HG02981 (cell line): ENCODE results near the gene CLCN6.
A peak's percentile ranks its signal among the peaks of the same experiment; 100 is the strongest.

Source experiments
- ATAC-seq: cut with Tn5 transposase; IDR thresholded peaks from one replicate; pipeline ENCODE4 v1.9.1; 2021; ENCODE audit warnings: mild to moderate bottlenecking, moderate library complexity; ENCODE audit not compliant: unreplicated experiment

The CLCN6 gene, protein sequence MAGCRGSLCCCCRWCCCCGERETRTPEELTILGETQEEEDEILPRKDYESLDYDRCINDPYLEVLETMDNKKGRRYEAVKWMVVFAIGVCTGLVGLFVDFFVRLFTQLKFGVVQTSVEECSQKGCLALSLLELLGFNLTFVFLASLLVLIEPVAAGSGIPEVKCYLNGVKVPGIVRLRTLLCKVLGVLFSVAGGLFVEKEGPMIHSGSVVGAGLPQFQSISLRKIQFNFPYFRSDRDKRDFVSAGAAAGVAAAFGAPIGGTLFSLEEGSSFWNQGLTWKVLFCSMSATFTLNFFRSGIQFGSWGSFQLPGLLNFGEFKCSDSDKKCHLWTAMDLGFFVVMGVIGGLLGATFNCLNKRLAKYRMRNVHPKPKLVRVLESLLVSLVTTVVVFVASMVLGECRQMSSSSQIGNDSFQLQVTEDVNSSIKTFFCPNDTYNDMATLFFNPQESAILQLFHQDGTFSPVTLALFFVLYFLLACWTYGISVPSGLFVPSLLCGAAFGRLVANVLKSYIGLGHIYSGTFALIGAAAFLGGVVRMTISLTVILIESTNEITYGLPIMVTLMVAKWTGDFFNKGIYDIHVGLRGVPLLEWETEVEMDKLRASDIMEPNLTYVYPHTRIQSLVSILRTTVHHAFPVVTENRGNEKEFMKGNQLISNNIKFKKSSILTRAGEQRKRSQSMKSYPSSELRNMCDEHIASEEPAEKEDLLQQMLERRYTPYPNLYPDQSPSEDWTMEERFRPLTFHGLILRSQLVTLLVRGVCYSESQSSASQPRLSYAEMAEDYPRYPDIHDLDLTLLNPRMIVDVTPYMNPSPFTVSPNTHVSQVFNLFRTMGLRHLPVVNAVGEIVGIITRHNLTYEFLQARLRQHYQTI

DNA sequence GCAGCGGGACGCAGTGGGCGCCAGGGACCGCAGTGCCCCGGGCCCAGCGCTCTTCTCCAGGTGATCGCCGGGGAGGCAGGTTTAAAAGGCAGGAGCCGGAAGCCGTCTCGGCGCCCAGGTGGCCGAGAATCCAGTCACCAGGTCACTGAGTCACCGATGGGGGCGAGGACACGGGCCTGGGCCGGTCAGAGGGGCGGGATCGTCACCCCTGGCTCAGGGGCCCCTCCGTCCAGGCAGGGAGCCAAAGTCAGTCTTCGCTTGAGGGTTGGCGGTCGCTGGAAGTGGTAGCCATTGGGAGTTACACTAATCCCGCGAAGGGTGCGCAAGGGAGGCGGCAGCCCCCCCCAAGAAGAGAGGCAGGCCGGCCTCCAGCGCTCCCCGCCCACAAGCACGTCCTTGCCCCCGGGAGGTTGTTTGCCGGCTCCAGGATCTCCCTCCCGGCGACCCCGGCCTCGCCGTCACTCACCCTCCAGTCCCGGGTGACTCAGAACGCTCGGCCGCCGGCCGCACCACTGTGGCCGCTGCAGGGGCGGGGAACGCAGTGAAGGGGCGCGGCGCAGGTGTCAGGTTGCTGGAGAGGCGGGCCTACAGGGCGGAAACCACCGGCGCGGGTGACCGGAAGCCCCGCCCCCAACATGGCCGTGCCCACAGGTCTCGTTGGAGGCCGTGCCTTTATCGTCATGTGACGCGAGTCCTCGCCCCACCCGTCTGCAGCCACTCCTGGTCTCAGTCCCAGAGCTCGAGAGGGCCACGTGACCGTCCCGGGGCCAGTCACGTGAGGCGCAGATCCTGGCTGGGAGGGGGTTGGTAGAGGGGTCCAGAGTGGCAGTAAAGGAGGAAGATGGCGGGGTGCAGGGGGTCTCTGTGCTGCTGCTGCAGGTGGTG is at the start of gene CLCN6, which contains the start of gene MTHFR:
TSS of gene CLCN6 (plus strand) at position 770 of the 885 bp plus-strand sequence. CDS start at position 842, 72 bp downstream.
TSS of gene MTHFR (minus strand) at position 543 of the 885 bp plus-strand sequence. CDS start 2,848 bp downstream, outside the sequence.
- ATAC-seq = peak; percentile 78

DNA sequence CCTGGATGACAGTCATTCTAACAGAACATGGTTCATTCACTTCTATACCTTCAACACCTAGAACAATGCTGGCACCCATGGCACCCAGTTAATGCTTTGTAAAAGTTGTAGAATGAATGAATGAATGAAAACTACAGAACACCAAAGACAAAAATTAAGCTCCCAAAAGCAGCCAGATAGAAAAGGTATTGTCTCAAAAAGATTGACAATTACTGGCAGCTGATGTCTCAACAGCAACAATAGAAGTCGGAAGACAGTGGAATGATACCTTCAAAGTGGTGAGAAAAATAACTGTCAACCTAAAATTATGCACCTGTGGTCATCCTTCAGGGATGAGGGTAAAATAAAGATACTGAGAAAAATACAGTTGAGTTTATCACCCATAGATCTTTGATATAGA is 48.9 kb upstream of the CLCN6 start:
- ATAC-seq = no peak

DNA sequence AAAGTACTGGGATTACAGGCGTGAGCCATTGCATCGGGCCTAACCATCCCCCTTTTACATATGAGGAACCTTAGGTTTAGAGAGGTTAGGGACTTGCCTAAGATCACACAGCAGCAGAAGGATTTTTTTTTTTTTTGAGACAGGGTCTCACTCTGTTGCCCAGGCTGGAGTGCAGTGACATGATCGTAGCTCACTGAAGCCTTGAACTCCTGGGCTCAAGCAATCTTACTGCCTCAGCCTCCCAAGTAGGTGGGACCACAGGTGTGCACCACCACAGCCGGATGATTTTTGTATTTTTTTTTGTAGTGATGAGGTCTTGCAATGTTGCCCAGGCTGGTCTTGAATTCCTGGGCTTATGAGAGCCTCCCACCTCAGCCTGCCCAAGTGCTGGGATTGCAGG is 46.2 kb upstream of the CLCN6 start:
- no peak for ATAC-seq

DNA sequence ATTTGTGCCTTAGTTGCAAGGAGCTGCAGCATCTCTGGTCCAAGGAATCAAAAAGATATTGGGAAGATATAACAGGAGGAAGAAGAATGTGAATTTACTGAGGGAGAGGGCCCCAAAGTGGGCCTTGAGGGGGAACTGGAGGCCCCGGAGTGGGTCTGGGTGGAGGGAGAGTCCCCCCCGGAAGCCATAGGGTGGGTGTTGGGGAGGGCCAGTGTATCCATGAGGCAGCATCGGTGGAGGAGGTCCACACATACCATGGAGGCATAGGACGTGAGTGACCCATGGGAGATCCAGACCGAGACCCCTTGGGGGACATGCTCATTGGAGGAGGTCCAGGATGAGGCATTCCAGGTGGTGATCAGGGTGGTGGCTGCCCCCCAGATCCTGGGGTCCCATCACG is 44.7 kb upstream of the CLCN6 start:
- no peak for ATAC-seq

DNA sequence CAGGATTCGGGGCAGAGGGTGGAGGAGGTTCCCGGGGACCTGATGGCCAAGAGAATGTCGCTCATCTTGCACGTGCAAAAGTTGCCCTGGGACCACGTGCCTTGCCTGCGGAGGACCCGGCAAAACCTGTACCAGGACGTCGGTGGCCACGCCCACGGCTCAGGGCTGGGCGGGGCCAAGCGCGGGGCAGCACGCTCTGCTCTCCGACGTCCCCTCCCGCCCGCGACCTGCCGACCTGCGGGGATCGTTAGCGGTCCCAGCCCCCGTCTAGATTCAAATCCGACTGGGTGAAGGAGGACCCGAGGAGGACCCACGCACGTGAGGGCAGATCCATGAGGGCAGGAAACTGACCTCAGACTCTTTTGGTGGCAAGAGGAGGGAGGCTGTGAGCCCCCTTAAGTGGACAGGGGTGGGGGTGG is 44.0 kb upstream of the CLCN6 start, which contains the start of gene C1orf167:
TSS of gene C1orf167 (plus strand) at position 206 of the 419 bp plus-strand sequence. CDS start 2,208 bp downstream, outside the sequence.
- ATAC-seq = no peak

DNA sequence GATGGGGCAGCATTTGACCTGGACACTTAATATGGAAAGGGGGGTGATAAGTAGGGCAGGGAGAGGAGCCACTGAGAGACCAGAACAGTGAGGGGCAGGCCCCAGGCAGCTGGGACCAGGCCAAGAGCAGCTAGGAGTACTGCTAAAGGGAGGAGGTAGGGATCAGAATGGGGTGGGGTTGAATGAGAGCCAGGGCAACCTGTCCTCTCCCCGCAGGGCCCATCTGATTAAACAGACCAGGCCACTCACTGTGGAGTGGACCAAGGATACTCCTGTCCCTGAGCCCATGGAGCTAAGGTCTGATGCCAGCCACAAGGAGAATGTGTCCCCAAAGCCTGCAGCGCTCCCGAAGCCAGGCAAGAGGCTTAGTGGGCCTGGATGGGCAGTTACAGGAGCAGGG is 41.9 kb upstream of the CLCN6 start:
- ATAC-seq = no peak

DNA sequence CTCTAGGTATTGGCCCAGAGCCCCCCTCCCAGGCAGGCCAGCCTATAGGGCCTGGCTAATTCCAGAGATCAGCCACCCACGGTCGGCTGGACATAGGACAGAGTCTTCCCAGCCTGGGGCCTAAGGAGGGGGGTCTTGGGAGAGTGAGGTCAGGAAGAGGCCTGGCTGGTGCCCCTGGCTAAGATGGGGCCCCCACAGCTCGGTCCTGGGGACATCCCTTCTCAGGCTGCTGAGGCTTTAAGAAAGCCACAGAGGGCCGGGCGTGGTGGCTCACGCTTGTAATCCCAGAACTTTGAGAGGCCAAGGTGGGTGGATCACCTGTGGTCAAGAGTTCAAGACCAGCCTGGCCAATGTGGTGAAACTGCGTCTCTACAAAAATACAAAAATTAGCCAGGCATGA is 41.5 kb upstream of the CLCN6 start:
- no peak for ATAC-seq

DNA sequence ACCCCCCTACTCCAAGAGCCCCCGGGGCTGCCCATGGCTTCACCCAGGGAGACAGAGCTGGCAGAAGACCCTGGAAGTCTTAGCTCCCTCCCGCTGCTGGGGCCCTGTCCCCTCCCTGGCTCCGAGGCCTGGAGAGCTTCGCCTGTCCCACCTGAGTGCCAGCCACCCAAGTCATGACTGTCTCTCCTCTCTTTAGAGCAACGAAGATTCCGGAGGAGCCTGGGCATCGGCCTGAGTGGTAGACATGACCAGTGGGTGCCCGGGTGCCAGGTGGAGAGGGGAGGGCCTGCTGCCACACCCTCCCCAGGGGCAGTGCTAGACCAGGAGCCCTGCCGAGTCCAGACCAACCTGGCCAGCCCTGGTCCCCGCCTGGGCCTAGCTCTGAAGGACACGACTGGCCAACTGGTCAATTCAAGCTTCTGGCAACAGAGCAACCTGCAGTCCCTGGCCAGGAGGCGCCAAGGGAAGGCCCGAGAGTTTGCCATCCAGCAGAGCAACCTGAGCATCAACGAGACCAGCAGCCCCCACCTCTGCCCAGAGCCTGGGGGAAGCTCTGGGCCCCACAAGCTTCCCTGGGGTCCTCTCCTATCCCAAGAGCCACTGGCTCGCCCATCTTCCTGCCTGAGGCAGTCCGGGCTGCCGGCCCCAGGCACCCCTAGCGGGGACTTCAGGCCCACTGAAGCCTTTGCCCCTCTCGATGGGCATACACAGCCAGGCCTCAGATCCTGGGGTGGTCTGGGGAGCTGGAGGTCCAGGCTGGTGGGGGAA is 40.1 kb upstream of the CLCN6 start:
- no peak for ATAC-seq

DNA sequence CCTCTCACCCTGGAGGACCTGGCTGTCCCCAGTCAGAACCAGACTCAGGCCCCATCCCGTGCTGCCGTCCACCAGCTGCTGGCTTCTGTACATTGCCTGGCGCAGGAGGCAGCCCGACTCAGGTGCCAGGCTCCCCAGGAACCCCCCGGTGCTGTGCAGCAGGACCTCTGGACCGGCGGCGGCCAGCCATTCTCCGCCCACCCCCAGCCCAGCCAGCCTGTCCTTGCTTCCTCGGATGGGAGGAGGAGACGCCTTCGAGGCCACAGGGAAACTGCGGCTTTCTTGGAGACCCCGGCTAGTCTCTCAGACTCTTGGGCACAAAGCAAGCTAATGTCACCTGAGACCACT is 39.6 kb upstream of the CLCN6 start:
- ATAC-seq = no peak

DNA sequence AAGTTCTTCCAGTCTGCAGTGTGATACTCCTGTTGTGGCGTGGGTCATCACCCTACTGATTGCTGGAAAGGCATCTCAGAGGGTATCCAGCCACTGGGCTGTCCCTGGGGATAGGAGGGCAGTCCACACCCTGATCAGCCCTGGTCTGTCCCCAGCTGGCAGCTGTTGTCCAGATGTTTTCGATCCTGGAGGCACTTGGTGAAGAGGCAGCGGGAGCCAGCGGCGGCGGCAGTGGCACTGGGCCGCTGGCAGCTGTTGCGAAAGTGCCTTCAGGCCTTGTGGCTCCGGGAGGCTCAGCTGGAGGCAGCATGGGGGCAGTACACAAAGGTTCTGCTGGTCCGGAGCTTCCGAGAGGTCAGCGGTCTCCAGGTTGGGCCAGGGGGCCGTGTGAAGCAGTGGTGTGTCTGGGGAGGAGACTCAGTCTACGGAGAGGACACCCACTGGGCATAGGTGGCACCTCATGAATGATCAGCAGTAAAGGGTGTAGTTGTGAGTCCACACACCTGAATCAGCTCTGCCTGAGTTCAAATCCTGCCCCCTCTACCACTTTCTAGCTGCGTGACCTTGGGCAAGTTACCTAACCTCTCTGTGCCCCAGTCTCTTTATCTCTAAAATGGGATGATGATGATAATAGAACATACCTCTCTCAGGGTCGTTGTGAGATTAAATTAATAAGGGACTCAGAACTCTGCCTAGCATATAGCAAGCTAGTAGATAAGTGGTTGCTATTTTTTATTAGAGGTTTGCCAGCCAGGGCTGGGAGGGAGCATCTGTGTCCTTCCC is 37.9 kb upstream of the CLCN6 start:
- ATAC-seq = no peak

DNA sequence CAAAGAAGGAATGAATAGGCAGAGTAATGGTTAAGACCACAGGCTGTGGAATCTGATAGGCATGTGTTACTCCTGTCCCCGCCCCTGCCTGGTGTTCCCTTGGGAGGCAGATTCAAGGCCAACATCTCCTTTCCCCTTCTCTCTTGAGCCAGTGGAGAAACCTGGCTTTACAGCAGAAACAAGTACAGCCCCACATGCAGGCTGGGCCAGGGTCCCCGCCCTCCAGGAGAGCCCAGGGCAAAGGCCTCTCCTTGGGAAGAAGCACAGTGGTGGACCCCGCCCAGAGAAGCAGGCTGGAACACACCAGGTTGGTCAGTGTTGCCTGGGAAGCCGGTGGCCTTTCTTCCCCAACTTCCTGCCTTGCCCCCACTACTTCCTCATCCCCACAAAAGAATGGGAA is 37.2 kb upstream of the CLCN6 start:
- ATAC-seq = no peak

DNA sequence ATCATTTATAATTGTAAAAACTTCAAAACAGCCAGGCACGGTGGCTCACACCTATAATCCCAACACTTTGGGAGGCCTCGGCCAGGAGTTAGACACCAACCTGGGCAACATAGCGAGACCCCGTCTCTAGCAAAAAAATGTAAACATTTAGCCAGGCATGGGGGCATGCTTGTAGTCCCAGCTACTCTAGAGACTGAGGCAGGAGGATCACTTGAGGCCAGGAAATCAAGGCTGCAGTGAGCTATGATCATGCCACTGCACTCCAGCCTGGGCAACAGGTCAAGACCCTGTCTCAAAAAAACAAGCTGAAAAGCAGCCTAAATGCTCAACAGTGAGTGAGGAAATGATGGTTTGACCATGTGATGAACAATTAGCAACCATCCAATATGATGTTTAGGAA is 36.7 kb upstream of the CLCN6 start:
- no peak for ATAC-seq

DNA sequence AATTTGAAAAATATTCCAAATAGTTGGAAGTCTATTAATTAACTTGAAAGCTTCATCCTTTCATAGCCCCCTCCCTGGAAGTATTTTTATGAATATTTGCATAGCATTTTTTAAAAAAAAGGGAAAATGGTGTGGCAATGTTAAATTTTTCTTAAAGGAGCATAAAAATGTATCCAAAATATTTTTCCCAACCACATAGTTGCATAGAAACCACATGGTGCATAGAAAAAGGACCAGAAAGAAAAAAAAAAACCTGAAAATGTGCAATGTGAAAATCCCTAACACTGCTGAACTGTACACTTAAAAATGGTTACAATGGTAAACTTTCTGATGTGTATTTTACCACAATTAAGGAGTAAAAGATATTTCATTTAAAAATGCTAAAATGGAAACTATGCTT is 36.0 kb upstream of the CLCN6 start:
- ATAC-seq = no peak

DNA sequence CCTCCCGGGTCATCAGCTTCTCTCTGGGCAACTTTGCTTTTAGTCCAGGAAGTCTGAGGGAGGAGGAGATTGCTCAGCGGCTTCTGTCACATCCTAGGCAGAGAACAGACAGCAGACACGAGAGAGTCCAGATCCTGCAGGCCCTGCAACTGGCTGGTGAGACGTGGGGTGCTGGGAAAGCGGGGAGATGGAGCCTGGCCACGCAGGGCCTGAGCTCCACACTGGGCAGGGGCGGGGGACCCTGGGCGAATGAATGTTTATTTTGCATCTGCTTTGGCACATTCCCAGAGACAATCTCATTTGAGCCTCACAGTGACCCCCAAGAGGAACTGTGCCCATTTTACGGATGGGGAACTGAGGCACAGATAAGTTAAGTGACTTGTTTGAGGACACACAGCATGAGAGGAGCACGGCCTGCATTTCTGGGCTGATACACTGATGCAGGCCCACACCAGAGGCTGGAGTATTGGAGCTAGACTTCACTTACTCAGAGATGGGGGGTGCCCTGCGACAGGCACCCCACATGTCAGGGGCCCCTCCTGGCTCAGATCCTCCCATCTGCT is 34.4 kb upstream of the CLCN6 start:
- no peak for ATAC-seq

DNA sequence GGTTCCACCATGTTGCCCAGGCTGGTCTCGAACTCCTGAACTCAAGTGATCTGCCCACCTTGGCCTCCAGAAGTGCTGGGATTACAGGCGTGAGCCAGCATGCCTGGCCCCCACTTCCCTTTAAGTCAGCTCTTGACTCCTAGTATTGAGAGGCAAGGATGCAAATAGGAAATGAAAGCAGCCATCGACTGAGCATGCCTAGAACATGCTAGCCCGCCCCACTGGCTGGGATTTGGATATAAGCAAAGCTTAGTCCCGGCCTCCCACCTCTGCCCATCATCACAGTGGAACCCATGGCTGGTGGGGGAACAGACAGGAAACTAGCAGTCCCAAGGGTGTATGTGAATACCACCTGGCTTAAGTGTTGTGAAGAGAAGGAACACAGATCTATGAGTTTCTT is 33.5 kb upstream of the CLCN6 start:
- ATAC-seq = no peak

DNA sequence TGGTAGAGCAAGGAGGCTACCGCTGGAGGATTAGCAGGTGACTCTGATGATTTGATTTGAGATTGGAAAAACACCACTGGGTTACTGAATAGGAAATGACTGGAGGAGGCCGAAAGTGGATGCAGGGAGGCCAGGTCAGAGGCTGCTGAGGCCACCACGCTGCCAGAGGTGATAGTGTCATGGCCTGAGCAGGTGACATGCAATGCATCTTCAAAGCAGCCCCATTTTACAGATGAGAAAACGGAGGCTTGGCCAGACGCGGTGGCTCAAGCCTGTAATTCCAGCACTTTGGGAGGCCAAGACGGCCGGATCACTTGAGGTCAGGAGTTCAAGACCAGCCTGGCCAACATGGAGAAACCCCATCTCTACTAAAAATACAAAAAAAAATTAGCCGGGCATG is 31.2 kb upstream of the CLCN6 start:
- no peak for ATAC-seq

DNA sequence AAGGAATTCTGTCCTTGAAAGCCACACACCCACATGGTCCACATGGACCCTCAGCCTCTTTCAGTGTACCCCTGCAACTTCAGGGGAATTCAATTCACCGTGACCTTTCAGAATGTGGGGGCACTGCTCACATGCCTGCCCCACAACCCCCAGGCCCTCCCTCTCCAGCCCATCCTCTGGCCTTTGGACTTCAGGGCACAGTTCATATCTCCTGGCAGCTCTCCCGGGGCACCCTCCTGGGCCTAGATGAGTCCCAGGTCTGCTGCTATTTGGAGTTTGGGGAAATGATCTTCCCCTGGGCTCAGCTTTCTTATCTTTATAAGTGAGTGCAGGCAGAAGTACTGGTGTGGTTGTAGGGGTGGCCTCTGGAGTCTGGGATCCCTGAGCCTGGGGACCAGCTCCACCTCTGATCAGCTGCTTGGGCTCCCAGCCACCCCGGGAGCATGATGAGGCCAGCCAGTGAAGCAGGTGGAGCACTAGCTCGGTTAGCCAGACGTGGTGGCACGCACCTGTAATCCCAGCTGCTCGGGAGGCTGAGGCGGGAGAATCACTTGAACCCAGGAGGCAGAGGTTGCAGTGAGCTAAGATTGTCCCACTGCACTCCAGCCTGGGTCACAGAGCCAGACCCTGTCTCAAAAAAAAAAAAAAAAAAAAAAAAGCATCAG is 28.2 kb upstream of the CLCN6 start:
- ATAC-seq = no peak

DNA sequence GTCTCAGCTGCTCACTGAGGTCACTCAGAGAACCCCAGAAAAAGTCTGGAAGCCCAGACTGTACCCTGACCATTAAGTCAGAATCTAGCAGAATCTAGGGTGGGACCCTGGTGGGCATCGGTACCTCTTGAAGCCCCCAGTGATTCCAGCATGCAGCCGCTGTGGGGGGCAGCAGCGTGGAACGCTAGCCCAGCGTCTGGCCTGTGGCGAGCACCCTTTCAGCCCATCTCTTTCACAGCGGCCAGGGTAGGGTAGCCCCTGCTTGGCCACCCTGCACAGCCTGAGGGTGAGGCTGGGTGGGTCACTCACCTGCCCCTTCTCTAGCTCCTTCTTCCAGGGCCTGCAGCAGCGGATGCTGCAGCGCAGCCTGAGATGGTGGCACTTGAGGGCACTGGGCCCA is 27.7 kb upstream of the CLCN6 start:
- no peak for ATAC-seq
